ENCODE data around the gene YDJC. TPM values are rescaled to one million over a fixed set of nuclear protein-coding genes. Genes with fewer than 3 reads are reported as not detected.

Gene YDJC
- total and polyA plus RNA-seq, 2 of the 8 experiments (the other 6 are each of a cell fraction or from before 2014, with no cell fraction given): 36.7 to 45.2 TPM

DNA sequence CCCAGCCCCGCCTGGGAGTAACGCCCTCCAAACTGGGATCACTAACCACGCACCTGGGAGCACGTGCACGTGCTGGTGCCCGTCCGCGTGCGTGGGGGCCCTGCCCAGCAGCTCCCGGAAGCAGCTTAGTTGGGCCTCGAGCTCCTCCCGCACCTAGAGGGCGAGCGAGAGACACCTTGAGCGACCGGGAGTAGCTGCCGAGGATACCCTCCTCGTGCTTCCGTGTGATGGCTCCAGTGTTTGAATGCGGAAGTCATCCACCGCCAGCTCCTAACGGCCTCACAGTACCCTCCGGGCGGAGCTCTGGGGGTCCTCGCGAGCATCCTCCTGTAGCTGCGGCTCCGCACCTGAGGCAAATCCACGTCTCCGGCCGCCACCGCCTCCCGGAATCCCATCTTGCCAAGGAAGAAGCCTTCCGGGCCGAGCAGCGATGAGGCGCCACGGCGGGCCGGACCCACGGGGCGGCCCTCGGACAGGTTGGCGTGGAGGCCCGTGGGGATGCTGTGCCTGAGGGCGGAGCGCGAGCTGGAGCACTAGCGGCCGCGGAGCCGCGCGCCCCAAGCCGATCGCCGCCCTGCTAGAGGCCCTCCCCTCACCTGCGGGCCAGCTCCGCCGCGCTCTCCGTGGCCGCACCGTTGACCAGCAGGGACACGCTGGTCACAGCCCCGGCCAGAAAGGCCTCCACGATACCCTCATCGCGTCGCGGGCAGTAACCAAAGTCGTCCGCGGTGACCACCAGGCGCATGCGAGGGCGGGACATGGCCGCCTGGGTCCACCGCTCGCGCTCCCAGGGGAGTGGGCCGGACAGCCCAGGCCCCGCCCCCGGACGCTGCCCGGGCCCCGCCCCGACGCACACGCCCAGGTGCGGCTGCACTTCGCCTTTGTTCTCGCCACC is at the start of gene YDJC (continued):
- TF ChIP-seq, protein P1, sequence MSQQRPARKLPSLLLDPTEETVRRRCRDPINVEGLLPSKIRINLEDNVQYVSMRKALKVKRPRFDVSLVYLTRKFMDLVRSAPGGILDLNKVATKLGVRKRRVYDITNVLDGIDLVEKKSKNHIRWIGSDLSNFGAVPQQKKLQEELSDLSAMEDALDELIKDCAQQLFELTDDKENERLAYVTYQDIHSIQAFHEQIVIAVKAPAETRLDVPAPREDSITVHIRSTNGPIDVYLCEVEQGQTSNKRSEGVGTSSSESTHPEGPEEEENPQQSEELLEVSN (IDR thresholded peaks at IDR 0.05): peak; percentile 97
- TF ChIP-seq ASH2L (IDR thresholded peaks at IDR 0.05; ENCODE audit: low read length): peak; percentile 71
- TF ChIP-seq TAF7 (optimal IDR thresholded peaks at IDR 0.05; ENCODE audit: borderline replicate concordance, low read depth, low read length): peak; percentile 54
- TF ChIP-seq NANOG (IDR thresholded peaks at IDR 0.05; ENCODE audit: insufficient read depth, low read depth, low read length, poor library complexity, severe bottlenecking): no peak
- peak in 1 of 2 experiments; percentile 82; a peak in 2 of 3 replicates for TF ChIP-seq POLR2A (IDR thresholded peaks at IDR 0.05; ENCODE audit: control extremely low read depth in 1 of 2, low read depth in 2 of 2, low read length in 2 of 2)
- TF ChIP-seq SIX5 (IDR thresholded peaks at IDR 0.05; ENCODE audit: low read depth, low read length): no peak
- TF ChIP-seq TCF12 (IDR thresholded peaks at IDR 0.05; ENCODE audit: low read depth, low read length): no peak
- peak; percentile 45; the same call in 1 of the 2 replicates for TF ChIP-seq SP1 (IDR thresholded peaks at IDR 0.05; ENCODE audit: low read depth, low read length)
- TF ChIP-seq HDAC2 (IDR thresholded peaks at IDR 0.05; ENCODE audit: borderline replicate concordance in 1 of 2, low read depth in 2 of 2, low read length in 2 of 2): peak; percentile 13 to 82; a peak in 1 of 4 replicates
- TF ChIP-seq YY1 (IDR thresholded peaks at IDR 0.05; ENCODE audit: low read depth, low read length): peak; percentile 58; the same call in 1 of the 2 replicates
- TF ChIP-seq RNF2 (IDR thresholded peaks at IDR 0.05; ENCODE audit: borderline replicate concordance, low read depth, low read length, missing control alignments, poor library complexity, severe bottlenecking): no peak
- TF ChIP-seq RBBP5 (IDR thresholded peaks at IDR 0.05; ENCODE audit: borderline replicate concordance, low read depth, low read length): peak; percentile 10; the same call in 1 of the 2 replicates
- no peak for TF ChIP-seq EZH2 (IDR thresholded peaks at IDR 0.05; ENCODE audit: low read depth, low read length, severe bottlenecking)
- TF ChIP-seq JUN (IDR thresholded peaks at IDR 0.05; ENCODE audit: low read depth, low read length): no peak
- no peak for TF ChIP-seq POU5F1 (IDR thresholded peaks at IDR 0.05; ENCODE audit: low read depth, low read length)
- TF ChIP-seq BCL11A (IDR thresholded peaks at IDR 0.05; ENCODE audit: low read depth in 2 of 2, low read length in 2 of 2): no peak
- TF ChIP-seq RFX5 (IDR thresholded peaks at IDR 0.05; ENCODE audit: borderline replicate concordance, low read depth, low read length): no peak
- peak; percentile 70 for TF ChIP-seq TAF1 (IDR thresholded peaks at IDR 0.05; ENCODE audit: low read depth, low read length)
- peak; percentile 53 for TF ChIP-seq SAP30 (IDR thresholded peaks at IDR 0.05; ENCODE audit: insufficient read depth, insufficient replicate concordance, low read length)
- no peak for TF ChIP-seq JUND (IDR thresholded peaks at IDR 0.05; ENCODE audit: low read length)
- peak; percentile 80 for TF ChIP-seq POLR2AphosphoS5 (IDR thresholded peaks at IDR 0.05; ENCODE audit: low read depth, low read length)
- no peak for TF ChIP-seq BRCA1 (IDR thresholded peaks at IDR 0.05; ENCODE audit: low read depth, low read length)

All from H1 (cell line).